ENCODE measurements around the gene USE1. TPM values are rescaled to one million over a fixed set of nuclear protein-coding genes. Genes with fewer than 3 reads are reported as not detected.

USE1 gene
- total RNA-seq, 1 experiment from 2014 or later = 32.5 TPM

DNA sequence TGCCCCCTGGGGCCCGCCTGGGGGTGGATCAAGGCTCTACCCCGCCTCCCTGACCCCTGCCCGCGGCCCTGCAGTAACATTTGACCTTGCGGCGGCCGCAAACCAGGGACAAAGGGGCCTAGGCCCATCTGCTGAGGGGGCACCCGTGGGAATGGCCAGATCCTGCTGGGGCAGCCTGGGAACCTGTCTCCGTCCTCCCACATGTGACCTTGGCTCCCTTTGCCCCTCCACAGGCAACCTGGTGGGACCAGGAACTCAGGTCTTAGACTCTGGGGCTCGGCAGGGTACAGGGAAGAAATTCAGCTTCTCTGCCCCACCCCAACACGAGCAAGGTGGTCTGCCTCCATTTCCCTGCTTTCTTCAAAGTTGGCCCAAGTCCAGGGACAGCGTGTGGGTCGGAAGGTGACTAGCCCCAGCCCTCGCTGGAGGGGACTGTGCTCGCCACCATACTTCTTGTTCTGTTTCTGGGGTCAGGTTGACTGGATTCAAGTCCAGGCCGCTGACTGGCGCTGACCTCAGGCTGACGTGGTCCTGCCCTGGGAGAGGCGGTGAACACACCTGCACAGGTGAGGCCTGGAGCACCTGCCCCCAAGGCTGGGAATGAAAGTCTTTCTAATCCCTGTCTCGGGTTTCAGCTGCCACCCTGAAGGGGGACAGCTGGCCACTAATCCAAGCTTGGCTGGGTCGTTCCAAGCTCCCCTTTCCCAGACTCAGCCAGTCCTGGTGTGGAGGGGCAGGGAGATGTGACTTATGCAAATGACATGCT is 33.0 kb downstream of the USE1 start:
- H2AFZ ChIP-seq (ENCODE audit: low read length) = no peak overlapping the region
- BruUV-seq (replicated peaks) = no TSS peak
- CTCF ChIA-PET = no interaction called here

DNA sequence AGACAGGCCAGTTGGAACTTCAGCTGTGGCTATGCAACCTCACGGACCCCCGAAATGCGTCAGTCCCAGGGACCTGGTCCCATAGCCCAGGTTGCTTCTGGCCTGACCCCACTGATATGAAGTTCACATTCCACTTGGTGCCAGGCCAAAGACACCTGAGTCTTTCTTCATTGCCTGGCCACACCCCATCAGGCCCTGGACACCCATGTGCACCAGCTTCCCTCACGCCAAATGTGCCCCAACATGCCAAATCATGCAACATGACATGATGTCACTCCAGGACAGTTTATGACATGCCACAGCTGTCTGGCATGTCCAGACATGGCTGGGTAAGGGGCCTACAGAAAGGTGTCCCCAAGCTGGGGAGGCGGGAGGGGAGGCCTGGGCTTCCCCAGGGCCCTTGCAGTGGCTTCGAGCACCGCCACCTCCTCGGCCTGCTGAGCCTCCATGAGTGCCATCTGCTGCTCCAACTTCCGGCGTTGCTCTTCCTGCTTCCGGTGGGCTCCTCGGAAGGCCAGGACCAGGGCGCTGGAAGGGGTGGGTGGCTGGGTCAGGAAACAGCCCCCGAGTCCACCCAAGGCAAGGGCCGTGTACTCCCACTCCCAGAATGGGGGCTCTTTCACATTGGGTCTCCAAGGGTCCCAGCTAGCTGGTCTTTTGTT is 34.9 kb downstream of the USE1 start:
- Histone ChIP-seq H3K9me3 (ENCODE audit: low read length) (no peaks in the 10 kb centered on the region), H3K9ac (ENCODE audit: low read length) (no peak overlapping the region), H3K27me3 (ENCODE audit: low read length) (no peaks in the 10 kb centered on the region), H2AFZ (ENCODE audit: low read length) (no peak overlapping the region), H3K4me2 (ENCODE audit: low read length) (no peak overlapping the region), H3K4me1 (ENCODE audit: insufficient read depth, low read length) (peaks cover 27% of the 10 kb centered on the region), H3K79me2 (ENCODE audit: low read length) (peaks cover 2% of the 10 kb centered on the region), H3K36me3 (ENCODE audit: low read depth, low read length) (no peaks in the 10 kb centered on the region), H3K9me2 (replicated peaks; ENCODE audit: low read length) (no peaks in the 10 kb centered on the region), H3K27ac (ENCODE audit: low read length) (0 out of 2 replicates have a peak overlapping the region, but pooled peaks have one; percentile 23), H4K20me1 (ENCODE audit: low read length) (no peaks in the 10 kb centered on the region), H3K4me3 (ENCODE audit: low read length) (no peak overlapping the region), H3F3A (ENCODE audit: low read length, unreplicated experiment) (no peaks in the 10 kb centered on the region)
- ChIA-PET POLR2A (ENCODE audit: unreplicated experiment) (no interaction called here), CTCF (interaction anchor here (1.0 kb wide), 1 partner anchor 10 kb away, joined by 4 read pairs; no protein-coding TSS in a partner anchor)
- ATAC-seq (no peak), DNase-seq (no peak)
- TF ChIP-seq EZH2phosphoT487 (IDR thresholded peaks at IDR 0.05; ENCODE audit: borderline replicate concordance, low read length) (no peak), EZH2 (IDR thresholded peaks at IDR 0.05; ENCODE audit: low read length, unreplicated experiment) (no peak)
- TF ChIP-seq, protein P1, sequence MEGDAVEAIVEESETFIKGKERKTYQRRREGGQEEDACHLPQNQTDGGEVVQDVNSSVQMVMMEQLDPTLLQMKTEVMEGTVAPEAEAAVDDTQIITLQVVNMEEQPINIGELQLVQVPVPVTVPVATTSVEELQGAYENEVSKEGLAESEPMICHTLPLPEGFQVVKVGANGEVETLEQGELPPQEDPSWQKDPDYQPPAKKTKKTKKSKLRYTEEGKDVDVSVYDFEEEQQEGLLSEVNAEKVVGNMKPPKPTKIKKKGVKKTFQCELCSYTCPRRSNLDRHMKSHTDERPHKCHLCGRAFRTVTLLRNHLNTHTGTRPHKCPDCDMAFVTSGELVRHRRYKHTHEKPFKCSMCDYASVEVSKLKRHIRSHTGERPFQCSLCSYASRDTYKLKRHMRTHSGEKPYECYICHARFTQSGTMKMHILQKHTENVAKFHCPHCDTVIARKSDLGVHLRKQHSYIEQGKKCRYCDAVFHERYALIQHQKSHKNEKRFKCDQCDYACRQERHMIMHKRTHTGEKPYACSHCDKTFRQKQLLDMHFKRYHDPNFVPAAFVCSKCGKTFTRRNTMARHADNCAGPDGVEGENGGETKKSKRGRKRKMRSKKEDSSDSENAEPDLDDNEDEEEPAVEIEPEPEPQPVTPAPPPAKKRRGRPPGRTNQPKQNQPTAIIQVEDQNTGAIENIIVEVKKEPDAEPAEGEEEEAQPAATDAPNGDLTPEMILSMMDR (conservative IDR thresholded peaks at IDR 0.05; ENCODE audit: low read depth, low read length) = no peak
- no TSS peak for BruUV-seq (replicated peaks)
- intact Hi-C loops (cut with micrococcal nuclease) = no loop called here

More for the DNA sequence above, 33.0 kb downstream of the USE1 start:
- no peaks in the 10 kb centered on the region for H3K27me3 ChIP-seq (ENCODE audit: low read length)
- H3K9me2 ChIP-seq (replicated peaks; ENCODE audit: low read length) = no peaks in the 10 kb centered on the region
- TF ChIP-seq EZH2phosphoT487 (IDR thresholded peaks at IDR 0.05; ENCODE audit: borderline replicate concordance, low read length) (no peak), EZH2 (IDR thresholded peaks at IDR 0.05; ENCODE audit: low read length, unreplicated experiment) (no peak)
- TF ChIP-seq, protein P1 (conservative IDR thresholded peaks at IDR 0.05; ENCODE audit: low read depth, low read length) = no peak
- no peak for ATAC-seq
- POLR2A ChIA-PET (ENCODE audit: unreplicated experiment) = interaction anchor here (0.6 kb wide), 1 partner anchor 19 kb away, joined by 3 read pairs; no protein-coding TSS in a partner anchor
- H3K9me3 ChIP-seq (ENCODE audit: low read length) = no peaks in the 10 kb centered on the region
- H4K20me1 ChIP-seq (ENCODE audit: low read length) = peaks cover 3% of the 10 kb centered on the region
- no peak overlapping the region for H3K9ac ChIP-seq (ENCODE audit: low read length)
- H3K79me2 ChIP-seq (ENCODE audit: low read length) = peaks cover 21% of the 10 kb centered on the region
- H3K4me3 ChIP-seq (ENCODE audit: low read length) = no peak overlapping the region
- no peak overlapping the region for H3K27ac ChIP-seq (ENCODE audit: low read length)
- H3F3A ChIP-seq (ENCODE audit: low read length, unreplicated experiment) = no peaks in the 10 kb centered on the region
- H3K36me3 ChIP-seq (ENCODE audit: low read depth, low read length) = no peaks in the 10 kb centered on the region
- intact Hi-C loops (cut with micrococcal nuclease) = no loop called here
- H3K4me2 ChIP-seq (ENCODE audit: low read length) = no peak overlapping the region
- peaks cover 27% of the 10 kb centered on the region for H3K4me1 ChIP-seq (ENCODE audit: insufficient read depth, low read length)
- DNase-seq = no peak

All from PC-3 (cell line).